Left ventricle myocardium inferior (tissue), 1 donor: ENCODE results near the gene TMEM220. TPM values are rescaled to one million over a fixed set of nuclear protein-coding genes. Genes with fewer than 3 reads are reported as not detected.
"Not testable (repeated sequence)": the region's sequence is repeated elsewhere in the genome, so short reads cannot be mapped to it uniquely, and the experiment has no call there.

ENCODE experiments used
- DNase-seq: peaks from one replicate; pipeline ENCODE4 v3.0.0-alpha.2; 2020
- H3K27ac ChIP-seq: fragments of 200-600 bp; replicated peaks from 2 replicates; pipeline ENCODE4 v1.8.0; 2021
- H3K27me3 ChIP-seq: fragments of 200-600 bp; 2 replicates; pipeline ENCODE4 v1.8.0; 2021; ENCODE audit warnings: low read depth
- H3K36me3 ChIP-seq: fragments of 200-600 bp; 2 replicates; pipeline ENCODE4 v1.8.0; 2021
- H3K4me1 ChIP-seq: fragments of 200-600 bp; 2 replicates; pipeline ENCODE4 v1.8.0; 2021
- H3K4me3 ChIP-seq: fragments of 200-600 bp; 2 replicates; pipeline ENCODE4 v1.8.0; 2021; ENCODE audit warnings: mild to moderate bottlenecking, moderate library complexity
- H3K9me3 ChIP-seq: fragments of 200-600 bp; replicated peaks from 2 replicates; pipeline ENCODE4 v1.8.0; 2021
- intact Hi-C: fragments of 100-400 bp; cut with micrococcal nuclease; formaldehyde crosslinking; loops from one replicate; pipeline ENCODE4 v1.11.0; 2022
- total RNA-seq: library from RNA; stranded (reverse); fragmentation: NEBNext Ultra II Directional; extraction: Animal tissue kit (Norgen Biotek cat#: 25700); gene quantifications from one replicate; pipeline ENCODE4 v1.2.1, GENCODE V29; 2021
- TF ChIP-seq, protein P1 (sequence below): fragments of 200-600 bp; IDR thresholded peaks from 2 replicates; pipeline ENCODE4 v1.8.0; 2021; ENCODE audit warnings: antibody characterized with exemption, mild to moderate bottlenecking, borderline replicate concordance
- donor health status: DM: no; HTN: yes; CAD: no; lungs with severe emphysema.

TMEM220 gene
- total RNA-seq, 1 donor from 2014 or later, result 6.4 TPM

DNA sequence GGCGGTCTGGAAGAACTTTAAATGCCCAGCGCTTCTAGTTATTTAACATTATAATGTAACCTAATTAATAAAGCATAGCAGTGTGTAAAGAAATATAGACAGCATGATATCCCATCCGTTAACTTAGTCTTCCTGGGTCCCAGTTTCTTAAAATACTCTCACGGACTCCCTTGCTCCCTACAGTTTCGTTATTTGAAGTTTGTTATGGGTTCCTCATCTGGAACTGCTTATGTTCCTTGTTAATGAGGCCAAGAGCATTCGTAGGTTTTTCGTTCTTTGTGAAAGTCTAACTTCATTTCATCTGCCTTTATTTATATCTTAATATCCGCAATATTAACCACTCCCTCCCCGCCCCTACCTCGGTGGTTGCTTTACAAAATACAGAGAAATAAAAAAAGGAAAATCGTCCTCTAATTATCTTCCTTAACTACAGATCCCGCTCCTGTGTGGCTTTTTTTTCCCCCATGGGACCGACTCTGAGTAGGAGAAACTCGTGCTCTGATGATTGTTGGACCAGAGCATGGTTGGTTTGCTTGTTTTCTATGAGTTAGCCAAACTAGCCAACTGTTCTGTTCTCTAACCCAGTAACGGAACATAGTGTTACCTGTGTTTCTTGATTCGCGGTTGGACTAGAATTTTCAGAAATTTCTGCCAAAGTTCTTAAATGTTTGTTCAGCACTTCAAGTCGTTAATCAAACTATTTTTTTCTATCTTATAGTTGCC, 31.6 kb downstream of the TMEM220 start:
- Histone ChIP-seq H3K27me3 (no peaks in the 10 kb centered on the region), H3K9me3 (no peaks in the 10 kb centered on the region), H3K4me1 (peaks cover 48% of the 10 kb centered on the region), H3K4me3 (peak overlapping the region; percentile 98), H3K36me3 (peaks cover 19% of the 10 kb centered on the region), H3K27ac (peak overlapping the region; percentile 98)
- DNase-seq, result no peak
- TF ChIP-seq, protein P1, sequence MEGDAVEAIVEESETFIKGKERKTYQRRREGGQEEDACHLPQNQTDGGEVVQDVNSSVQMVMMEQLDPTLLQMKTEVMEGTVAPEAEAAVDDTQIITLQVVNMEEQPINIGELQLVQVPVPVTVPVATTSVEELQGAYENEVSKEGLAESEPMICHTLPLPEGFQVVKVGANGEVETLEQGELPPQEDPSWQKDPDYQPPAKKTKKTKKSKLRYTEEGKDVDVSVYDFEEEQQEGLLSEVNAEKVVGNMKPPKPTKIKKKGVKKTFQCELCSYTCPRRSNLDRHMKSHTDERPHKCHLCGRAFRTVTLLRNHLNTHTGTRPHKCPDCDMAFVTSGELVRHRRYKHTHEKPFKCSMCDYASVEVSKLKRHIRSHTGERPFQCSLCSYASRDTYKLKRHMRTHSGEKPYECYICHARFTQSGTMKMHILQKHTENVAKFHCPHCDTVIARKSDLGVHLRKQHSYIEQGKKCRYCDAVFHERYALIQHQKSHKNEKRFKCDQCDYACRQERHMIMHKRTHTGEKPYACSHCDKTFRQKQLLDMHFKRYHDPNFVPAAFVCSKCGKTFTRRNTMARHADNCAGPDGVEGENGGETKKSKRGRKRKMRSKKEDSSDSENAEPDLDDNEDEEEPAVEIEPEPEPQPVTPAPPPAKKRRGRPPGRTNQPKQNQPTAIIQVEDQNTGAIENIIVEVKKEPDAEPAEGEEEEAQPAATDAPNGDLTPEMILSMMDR, result no peak
- intact Hi-C loops, result no loop called here

DNA sequence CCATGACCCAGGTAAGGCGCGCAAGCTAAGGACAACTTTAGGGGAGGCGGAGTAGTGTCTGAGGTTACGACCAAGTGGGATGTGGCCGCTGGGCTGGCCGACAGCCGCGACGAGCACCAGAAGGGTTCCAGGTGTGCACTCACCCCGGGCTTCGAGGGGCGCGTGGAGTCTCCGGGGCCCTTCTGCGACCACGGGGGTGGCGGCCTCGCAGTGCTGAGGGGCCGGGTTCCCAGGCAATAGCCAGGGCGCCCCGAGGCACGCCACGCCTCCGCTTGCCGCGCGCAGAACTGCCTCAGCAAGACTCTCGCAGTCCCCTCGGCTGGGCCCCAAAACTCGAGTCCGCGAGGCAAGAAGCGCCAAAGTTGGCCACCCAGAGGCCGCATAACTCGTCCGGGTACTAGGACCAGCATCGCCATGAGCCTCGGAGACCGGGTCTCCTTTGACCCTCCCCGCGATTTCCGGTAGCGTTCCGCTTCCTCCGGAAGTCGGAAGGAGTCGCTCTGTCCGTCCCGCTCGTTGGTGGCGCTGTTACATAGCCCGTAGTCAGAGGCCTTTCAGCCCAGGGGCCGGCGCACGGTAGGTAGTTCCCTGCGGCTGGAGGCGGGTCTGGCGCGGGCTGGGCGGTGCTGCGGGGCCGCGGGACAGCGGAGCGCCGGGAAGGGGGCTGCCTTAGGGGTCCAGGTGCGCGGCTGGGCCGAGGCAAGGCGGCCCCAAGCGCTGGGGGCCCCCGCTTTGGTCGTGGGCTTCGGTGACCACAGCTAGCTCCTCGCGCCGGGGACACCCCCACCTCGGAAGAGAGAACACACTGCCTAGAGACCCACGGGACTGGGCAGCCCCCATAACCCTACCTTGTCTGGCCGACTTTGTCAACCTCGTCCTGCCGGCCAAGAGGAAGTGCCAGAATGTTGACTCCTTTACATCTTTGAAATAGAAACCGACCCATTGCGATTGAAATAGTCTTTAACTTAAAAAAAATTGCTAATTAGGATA, 32.4 kb downstream of the TMEM220 start, which contains the start of the genes ADPRM and SCO1:
Gene ADPRM (plus strand): TSS at position 503 of the 990 bp plus-strand sequence. CDS start 7,333 bp downstream, outside the sequence.
Gene SCO1 (minus strand): TSS at position 442 of the 990 bp plus-strand sequence. CDS start 26 bp downstream, at position 416.
- Histone ChIP-seq H3K4me3 (peak within 1 kb of the TSS; percentile 98), H3K4me1 (peaks cover 43% of the 10 kb centered on the region), H3K9me3 (no peaks in the 10 kb centered on the region), H3K36me3 (peaks cover 28% of the 10 kb centered on the region), H3K27me3 (no peaks in the 10 kb centered on the region), H3K27ac (peak within 1 kb of the TSS; percentile 98)
- intact Hi-C loops, result no loop called here
- TF ChIP-seq, protein P1, result peak; percentile 57
- peak; percentile 93 for DNase-seq

DNA sequence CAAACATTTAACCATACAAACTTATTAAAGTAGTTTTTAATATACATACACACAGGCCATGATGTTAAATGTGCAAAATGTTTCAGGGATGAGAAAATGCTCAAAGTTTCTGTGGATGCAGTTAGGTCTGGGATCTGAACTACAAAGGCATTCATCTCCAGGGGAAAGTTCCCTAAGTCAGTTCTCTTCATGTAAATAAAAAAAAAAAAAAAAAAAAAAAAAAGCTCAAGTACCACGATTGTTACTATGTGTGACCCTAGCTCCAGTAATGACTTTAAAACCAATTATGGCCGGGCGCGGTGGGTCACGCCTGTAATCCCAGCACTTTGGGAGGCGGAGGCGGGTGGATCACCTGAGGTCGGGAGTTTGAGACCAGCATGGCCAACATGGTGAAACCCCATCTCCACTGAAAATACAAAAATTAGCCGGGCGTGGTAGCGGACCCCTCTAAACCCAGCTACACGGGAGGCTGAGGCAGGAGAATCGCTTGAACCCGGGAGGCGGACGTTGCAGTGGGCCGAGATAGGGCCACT, 33.9 kb downstream of the TMEM220 start:
- DNase-seq, H3K9me3 ChIP-seq, H3K27me3 ChIP-seq, intact Hi-C loops, H3K27ac ChIP-seq: not testable (repeated sequence)
- H3K4me1 ChIP-seq, result peaks cover 39% of the 10 kb centered on the region
- peaks cover 42% of the 10 kb centered on the region for H3K36me3 ChIP-seq
- H3K4me3 ChIP-seq, result peak overlapping the region; percentile 98

DNA sequence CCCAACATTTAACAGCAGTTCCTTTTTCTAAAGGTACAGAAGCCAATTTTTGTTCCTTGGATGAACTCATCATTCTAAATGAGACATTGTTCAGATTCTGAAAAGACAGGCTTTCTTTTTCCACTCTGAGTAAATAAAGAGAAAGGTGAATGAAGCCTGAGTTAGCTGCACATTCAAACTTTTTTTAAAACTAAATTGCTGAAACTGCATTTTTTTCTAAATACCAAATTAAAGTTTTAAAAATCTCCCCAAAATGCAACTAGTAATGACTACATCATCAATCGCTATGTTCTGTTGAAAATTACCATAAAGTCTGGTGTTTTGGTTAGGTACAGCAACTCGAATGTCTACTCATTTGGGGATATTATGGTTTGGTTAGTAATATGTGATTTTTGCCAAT, 42.3 kb downstream of the TMEM220 start:
- H3K27me3 ChIP-seq, result no peaks in the 10 kb centered on the region
- no peak overlapping the region for H3K4me3 ChIP-seq
- DNase-seq, result no peak
- no peak overlapping the region for H3K27ac ChIP-seq
- intact Hi-C loops, result no loop called here
- TF ChIP-seq, protein P1, result no peak
- H3K36me3 ChIP-seq, result peaks cover 80% of the 10 kb centered on the region
- peaks cover 4% of the 10 kb centered on the region for H3K4me1 ChIP-seq
- no peaks in the 10 kb centered on the region for H3K9me3 ChIP-seq

DNA sequence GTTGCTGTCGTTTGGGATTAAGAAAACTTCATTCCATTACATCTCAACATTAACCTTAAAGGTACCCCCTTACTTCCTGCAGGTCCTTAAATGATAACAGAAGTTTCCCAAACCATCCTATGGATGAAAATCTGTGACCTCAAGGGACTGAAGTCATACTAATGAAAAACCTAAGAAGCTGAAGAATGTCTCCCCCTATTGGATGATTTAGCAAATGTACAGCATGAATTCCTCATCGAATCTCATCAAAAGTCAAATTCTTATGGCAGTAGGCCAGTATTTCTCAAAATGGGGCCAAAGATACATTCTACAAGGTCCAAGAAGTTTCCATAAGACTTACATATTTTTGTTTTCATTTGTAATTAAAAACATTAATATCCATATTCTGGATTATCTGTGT, 46.0 kb downstream of the TMEM220 start:
- Histone ChIP-seq H3K4me3 (no peak overlapping the region), H3K9me3 (no peaks in the 10 kb centered on the region), H3K4me1 (peaks cover 4% of the 10 kb centered on the region), H3K36me3 (peaks cover 86% of the 10 kb centered on the region), H3K27ac (no peak overlapping the region), H3K27me3 (no peaks in the 10 kb centered on the region)
- DNase-seq, result no peak
- TF ChIP-seq, protein P1, result no peak
- intact Hi-C loops, result no loop called here
